Measurements from ENCODE around the gene MORC3.

DNA sequence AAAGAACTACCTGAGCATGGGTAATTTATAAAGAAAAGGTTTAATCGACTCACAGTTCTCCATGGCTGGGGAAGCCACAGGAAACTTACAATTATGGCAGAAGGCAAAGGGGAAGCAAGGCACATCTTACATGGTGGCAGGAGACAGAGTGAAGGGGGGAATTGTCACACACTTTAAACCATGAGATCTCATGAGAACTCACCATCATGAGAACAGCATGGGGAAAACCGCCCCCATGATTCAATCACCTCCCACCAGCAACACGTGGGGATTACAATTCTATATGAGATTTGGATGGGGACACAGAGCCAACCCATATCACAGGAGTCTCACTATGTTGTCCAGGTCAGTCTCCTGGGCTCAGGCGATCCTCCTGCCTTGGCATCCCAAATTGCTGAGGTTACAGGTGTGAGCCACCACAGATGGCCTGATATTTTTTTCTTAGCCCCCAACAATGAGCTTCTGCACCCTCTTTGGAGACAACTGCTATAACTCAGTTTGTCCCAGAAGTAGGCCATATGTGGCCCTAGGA is 22.5 kb upstream of the MORC3 start:
- TF ChIP-seq YY1 (IDR thresholded peaks at IDR 0.05; ENCODE audit: insufficient read depth, insufficient read length) = no peak
- TF ChIP-seq SUZ12 (IDR thresholded peaks at IDR 0.05; ENCODE audit: extremely low read depth, insufficient read depth, insufficient read length) = no peak
